Psoas muscle (tissue), 8 donors: ENCODE results near the gene PGM1. TPM values are rescaled to one million over a fixed set of nuclear protein-coding genes. Genes with fewer than 3 reads are reported as not detected.
A peak's percentile ranks its signal among the peaks of the same experiment; 100 is the strongest.

Source experiments
- ATAC-seq, 4 donors: fragments of 200-7000 bp; cut with Tn5 transposase; one replicate each; pipeline ENCODE4 v1.9.1; 2020; ENCODE audit warnings: moderate library complexity in 3 of 4, mild to moderate bottlenecking in 2 of 4
- DNase-seq, 2 donors: peaks; one replicate each; pipeline ENCODE4 v3.0.0-alpha.2; 2020
- H3K27ac ChIP-seq: fragments of 200-600 bp; one replicate; pipeline ENCODE4 v1.8.0; 2022
- H3K27me3 ChIP-seq, 3 donors: fragments of 200-600 bp in 1 of 3; one replicate each; pipeline versions ENCODE4 v1.6.1 to v1.8.0; 2013 to 2022; ENCODE audit warnings: low read length in 2 of 3, mild to moderate bottlenecking in 2 of 3, moderate library complexity in 1 of 3; ENCODE audit not compliant: insufficient read depth in 3 of 3
- H3K36me3 ChIP-seq, 2 donors: fragments of 200-600 bp in 1 of 2; one replicate each; pipeline versions ENCODE4 v1.6.1 to v1.8.0; 2013 to 2022; ENCODE audit warnings: low read depth in 1 of 2, mild to moderate bottlenecking in 1 of 2, moderate library complexity in 1 of 2; ENCODE audit not compliant: insufficient read depth in 1 of 2
- H3K4me1 ChIP-seq: fragments of 200-600 bp; one replicate; pipeline ENCODE4 v1.8.0; 2022
- H3K4me3 ChIP-seq: fragments of 200-600 bp; one replicate; pipeline ENCODE4 v1.8.0; 2022; ENCODE audit warnings: mild to moderate bottlenecking
- H3K9me3 ChIP-seq: fragments of 200-600 bp; one replicate; pipeline ENCODE4 v1.8.0; 2022
- CTCF ChIP-seq: fragments of 200-600 bp; IDR thresholded peaks from one replicate; pipeline ENCODE4 v1.8.0; 2022; ENCODE audit warnings: antibody characterized with exemption
- WGBS, 3 donors: extraction: QIAGEN DNeasy Blood & Tissue Kit; methylation state at CpG; one replicate each; pipeline versions ENCODE4 v1.1.6 to v1.1.7; 2013; 5-methylcytosine and 5-hydroxymethylcytosine counted together
- intact Hi-C, 2 donors: fragments of 100-400 bp; cut with DNase I; formaldehyde crosslinking; loops; one replicate each; pipeline versions ENCODE4 v1.11.0 to v1.14.2; 2022
- polyA plus RNA-seq, 3 donors: library from polyadenylated mRNA; stranded (reverse); fragments of 200-250 nt; gene quantifications; one replicate each; pipeline ENCODE4 v1.2.3, GENCODE V29; 2013
- total RNA-seq, 4 donors: library from RNA; stranded (reverse); fragmentation: NEBNext Ultra II Directional in 2 of 4; extraction: Animal tissue kit (Norgen Biotek cat#: 25700) in 2 of 4; gene quantifications; one replicate each; pipeline versions ENCODE4 v1.2.1 to v1.2.4, GENCODE V29; 2021 to 2023
- donor health status: healthy with polysubstance abuse.
- donor health status: DM: no; HTN: no; CAD: no; lungs with moderate emphysema.
- donor health status: Bipolar disorder and iron deficiency.
- donor health status: healthy.
- donor health status: DM: yes; HTN: yes; CAD: no.
- donor health status: DM: no; HTN: no; CAD: no.
- donor health status: DM: no; HTN: no; CAD: no.
- donor health status: DM: yes; HTN: yes; CAD: no.

PGM1 gene
- total and polyA plus RNA-seq, 7 donors: 59.6 to 543 (median 364) TPM

- Histone ChIP-seq H3K4me1 (peaks cover 34% of the 10 kb centered on the region), H3K9me3 (no peaks in the 10 kb centered on the region), H3K36me3 (peaks cover 0 to 64% of the 10 kb centered on the region in 2 donors), H3K27ac (no peak overlapping the region), H3K4me3 (no peak overlapping the region), H3K27me3 (no peaks in the 10 kb centered on the region)
- 81 to 89% (median 87%) methylated on average over 1 of the region's 1 CpG for WGBS, 3 donors
- intact Hi-C loops: no loop called here
- TF ChIP-seq CTCF: no peak
- ATAC-seq: no peak
- no peak for DNase-seq
Observed at GRCh38 chr1:63630666-63631065, 37.5 kb downstream of the PGM1 start.

- intact Hi-C loops: no loop called here
- H3K36me3 ChIP-seq: peaks cover 0 to 78% of the 10 kb centered on the region in 2 donors
- TF ChIP-seq CTCF: no peak
- no peak for ATAC-seq
- no peak for DNase-seq
- H3K4me3 ChIP-seq: no peak overlapping the region
- H3K27me3 ChIP-seq: no peaks in the 10 kb centered on the region
- 84 to 89% (median 89%) methylated on average over 5 of the region's 5 CpGs for WGBS, 3 donors
- no peak overlapping the region for H3K27ac ChIP-seq
- no peaks in the 10 kb centered on the region for H3K9me3 ChIP-seq
- peaks cover 23% of the 10 kb centered on the region for H3K4me1 ChIP-seq
Observed at GRCh38 chr1:63632110-63632509, 38.9 kb downstream of the PGM1 start.

- peaks cover 11% of the 10 kb centered on the region for H3K4me1 ChIP-seq
- H3K4me3 ChIP-seq: no peak overlapping the region
- DNase-seq (no peak), ATAC-seq (peak in 3 of 4 donors; percentile 42 to 64 (median 62))
- no peak overlapping the region for H3K27ac ChIP-seq
- TF ChIP-seq CTCF: no peak
- intact Hi-C loops: no loop called here
- WGBS, 3 donors: 71 to 93% (median 71%) methylated on average over 4 of the region's 4 CpGs
- H3K9me3 ChIP-seq: no peaks in the 10 kb centered on the region
- no peaks in the 10 kb centered on the region for H3K27me3 ChIP-seq
- peaks cover 0 to 90% of the 10 kb centered on the region in 2 donors for H3K36me3 ChIP-seq
Observed at GRCh38 chr1:63633281-63633680, 40.1 kb downstream of the PGM1 start.

- intact Hi-C loops: no loop called here
Observed at GRCh38 chr1:63634471-63634870, 41.3 kb downstream of the PGM1 start.

More at GRCh38 chr1:63634471-63634870, 41.3 kb downstream of the PGM1 start:
- WGBS, 3 donors: 91 to 95% (median 91%) methylated on average over 4 of the region's 4 CpGs
- Histone ChIP-seq H3K4me3 (no peak overlapping the region), H3K4me1 (peaks cover 8% of the 10 kb centered on the region), H3K36me3 (peaks cover 0 to 97% of the 10 kb centered on the region in 2 donors), H3K9me3 (no peaks in the 10 kb centered on the region), H3K27me3 (no peaks in the 10 kb centered on the region), H3K27ac (no peak overlapping the region)
- ATAC-seq: no peak
- no peak for TF ChIP-seq CTCF
- no peak for DNase-seq
